NCI-H1092 (cell line): ENCODE results near the gene KANSL3.
"Not testable (repeated sequence)": the region's sequence is repeated elsewhere in the genome, so short reads cannot be mapped to it uniquely, and the experiment has no call there.

Experiments
- DNase-seq: peaks from one replicate; lab custom pipeline; 2025; lab: John Stamatoyannopoulos, UW

The KANSL3 gene

DNA sequence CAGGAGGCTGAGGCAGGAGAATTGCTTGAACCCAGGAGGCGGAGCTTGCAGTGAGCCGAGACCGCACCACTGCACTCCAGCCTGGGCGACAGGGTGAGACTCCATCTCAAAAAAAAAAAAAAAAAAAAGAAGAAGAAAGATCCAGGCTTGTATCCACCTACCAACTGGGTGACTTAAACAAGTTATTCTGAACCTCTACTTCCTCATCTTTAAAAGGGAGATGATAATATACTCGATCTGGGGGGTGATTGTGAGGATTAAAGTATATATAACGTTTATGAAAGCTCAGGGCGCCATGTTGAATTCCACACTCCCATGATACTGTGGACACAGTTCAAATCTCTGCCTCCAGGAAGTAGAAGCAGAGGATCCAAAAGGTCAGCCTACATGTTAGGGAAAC, 16.7 kb upstream of the KANSL3 start:
- not testable (repeated sequence) for DNase-seq

DNA sequence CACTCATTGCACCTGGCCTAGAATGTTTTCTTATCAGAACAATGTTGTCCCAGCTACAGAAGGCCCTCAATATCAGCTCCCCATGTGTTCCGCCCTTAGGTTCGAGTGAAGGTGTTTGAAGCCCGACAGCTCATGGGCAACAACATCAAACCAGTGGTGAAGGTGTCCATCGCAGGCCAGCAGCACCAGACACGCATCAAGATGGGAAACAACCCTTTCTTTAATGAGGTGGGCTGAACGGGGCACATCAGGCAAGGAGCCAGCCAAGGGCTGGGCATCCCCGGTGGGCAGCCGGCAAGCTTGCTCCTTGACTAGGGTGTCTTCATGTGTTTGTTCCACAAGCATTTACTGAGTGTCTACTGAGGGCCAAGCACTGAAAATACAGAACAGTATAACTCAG, 13.7 kb upstream of the KANSL3 start:
- DNase-seq: no peak

DNA sequence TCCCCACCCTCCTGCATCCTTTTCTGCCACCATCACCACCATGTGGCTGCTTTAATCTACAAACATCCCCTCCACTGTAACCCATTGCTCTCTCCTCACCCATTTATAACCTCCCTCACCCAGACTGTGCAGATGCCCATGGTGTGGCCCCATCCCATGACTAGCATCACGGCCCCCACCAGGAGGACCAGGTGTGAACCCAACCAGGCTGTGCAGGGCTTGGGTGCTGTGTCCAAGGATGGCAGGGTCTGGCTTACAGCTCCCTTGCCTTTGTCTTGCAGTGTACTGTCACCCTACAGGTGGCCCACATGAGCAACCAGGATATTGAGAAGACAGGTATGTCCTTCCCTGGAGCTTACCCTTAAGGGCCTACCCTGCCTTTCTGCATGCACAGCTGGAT, 11.2 kb upstream of the KANSL3 start:
- DNase-seq: no peak

DNA sequence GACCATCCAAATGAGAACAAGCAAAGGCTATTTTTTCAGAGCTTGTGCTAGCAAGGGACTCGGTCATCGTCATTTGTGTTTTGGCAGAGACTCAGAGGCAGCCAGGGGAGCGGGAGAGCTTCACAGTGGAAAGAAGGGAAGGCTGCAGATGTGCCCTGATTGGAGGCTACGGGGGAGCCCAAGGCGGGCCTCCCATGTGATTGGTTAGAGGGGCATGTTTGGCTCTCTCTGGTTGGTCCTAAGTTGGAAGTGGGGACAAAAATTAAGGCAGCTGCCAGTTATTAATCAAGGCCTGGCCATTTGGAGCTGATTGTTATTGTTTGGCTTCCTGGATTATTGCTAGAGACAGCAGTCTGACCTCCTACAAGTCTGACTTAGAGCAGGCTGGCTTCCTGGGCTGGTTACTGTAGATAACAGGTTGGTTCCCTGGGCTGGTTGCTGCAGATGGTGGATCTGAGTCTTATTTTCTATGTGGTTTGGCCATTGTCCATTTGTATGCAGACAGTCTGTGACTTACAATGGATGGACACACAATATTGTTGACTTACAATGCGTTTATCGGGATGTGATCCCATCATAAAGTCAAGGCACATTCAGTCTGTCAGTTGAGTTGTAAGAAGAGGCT, 10.3 kb upstream of the KANSL3 start:
- no peak for DNase-seq

DNA sequence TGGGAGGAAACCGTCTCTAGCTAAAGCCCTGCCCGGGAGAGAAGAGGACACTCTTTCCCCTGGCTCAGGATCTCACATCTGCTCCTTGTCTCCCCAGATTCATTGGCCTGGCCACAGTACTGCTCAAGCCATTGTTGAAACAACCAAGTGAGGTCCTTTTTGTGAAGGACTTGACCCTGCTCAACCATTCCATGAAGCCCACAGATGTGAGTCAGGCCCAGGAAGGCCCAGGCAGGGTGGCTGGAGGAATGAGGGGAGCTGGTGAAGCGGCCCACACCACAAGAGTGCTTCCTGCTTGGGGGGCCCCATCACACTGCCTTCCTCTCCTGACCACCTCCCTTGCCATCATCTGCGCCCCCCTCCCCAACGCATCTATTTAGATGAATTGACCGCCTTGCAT, 9.6 kb upstream of the KANSL3 start:
- DNase-seq: no peak

DNA sequence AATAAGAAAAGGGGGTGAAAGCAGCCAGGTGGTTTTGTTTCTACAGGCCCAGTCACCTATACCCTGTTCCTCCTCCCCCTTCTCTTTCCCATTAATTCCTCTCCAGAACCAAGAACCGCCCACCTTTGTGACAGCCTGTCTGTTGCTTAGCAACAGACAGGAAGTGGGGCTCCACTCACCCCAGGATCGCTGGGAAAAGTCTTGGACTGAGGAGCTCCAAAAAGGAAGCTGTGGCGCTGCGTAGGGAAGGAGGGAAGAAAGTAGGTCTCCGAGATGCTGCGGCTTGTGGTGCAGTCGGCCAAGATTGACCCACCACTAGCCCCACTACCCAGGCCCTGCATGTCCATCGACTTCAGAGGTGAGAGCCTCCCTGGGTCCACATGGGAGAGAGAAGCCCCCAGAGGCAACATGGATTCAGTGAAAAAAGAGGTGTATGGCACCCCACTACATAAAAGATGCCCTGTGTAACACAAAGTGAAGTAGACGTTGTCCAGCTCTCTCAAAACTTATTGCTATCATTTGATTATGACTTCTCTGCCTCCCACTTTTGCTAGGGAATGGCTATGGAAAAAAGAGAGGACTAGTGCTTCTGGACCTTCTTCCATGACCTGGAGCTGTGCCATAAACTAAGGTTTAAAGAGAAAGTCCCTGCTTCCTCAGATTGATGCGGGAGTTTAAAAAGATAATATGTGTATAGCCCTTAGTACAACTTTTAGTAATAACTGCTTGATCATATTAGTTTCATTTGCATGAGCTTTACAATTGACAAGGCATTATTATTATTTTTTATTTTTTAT, 4.7 kb upstream of the KANSL3 start, which contains the start of gene FER1L5:
Gene FER1L5 (plus strand): TSS at position 201 of the 797 bp plus-strand sequence. CDS start 73 bp downstream, at position 274.
- no peak for DNase-seq

DNA sequence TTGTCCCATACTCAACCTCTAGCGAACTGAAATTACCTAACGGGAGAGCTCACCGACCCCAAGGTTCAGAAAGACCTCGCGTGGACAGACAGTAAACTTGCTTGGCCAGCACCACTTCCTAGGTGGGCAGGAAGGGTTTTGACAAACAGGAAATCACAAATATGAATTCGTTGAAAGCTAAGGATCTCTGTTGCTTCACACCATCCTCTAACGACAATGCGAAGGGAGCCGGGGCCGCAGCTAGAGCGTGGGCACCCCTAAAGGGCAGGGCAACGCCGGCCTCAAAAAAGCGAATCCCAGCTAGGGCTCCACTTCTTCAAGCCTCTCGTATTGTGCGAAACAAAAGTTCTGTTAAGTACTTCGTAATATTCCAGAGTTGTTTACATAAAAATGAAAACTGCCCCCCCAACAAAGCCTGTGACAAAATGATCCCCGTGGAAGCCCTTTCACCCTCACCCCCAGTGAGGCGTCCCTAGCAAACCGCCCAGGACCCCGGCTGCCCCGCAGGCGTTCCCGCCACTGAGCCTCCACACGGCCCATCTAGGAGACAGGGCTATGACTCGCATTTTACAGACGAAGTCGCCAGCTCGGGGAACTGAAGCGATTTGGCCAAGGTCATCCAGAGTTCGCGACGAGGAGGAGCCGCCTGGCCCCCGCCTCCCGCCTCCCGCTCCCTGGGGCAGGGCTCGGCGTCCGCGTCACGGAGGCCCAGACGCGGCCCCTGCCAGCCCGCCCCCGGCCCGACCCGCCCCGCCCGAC, 548 bp downstream of the KANSL3 start:
- DNase-seq: peak; percentile 31

DNA sequence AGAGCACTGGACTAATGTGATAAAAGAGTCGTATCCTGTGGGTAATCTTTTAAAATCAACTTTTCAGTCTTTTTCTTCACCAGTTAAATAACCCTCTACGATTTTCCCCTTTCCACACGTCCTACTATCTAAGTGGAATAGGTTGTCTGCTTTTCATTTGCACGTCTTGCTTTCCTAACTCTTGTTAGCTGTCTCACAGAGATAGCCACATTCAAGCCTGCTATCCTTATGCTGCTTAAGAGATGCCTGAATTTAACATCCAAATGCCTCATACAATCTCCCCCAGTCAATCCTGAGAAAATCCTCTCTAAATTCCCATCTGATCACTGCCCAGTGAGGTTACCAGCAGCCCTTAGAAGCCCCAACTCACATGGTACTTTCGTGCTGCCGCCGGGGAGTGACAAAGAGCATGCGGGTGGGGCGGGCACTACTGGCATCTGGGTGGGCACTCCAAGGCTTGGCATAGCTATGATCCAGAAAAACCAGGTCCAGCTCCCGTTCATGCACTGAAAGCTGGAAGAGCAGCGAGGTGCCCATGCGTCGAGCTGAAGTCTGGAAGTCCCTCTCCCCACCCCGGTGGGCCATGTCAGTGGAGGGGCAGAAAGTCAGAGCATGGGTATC, 1.5 kb downstream of the KANSL3 start:
- DNase-seq: no peak

DNA sequence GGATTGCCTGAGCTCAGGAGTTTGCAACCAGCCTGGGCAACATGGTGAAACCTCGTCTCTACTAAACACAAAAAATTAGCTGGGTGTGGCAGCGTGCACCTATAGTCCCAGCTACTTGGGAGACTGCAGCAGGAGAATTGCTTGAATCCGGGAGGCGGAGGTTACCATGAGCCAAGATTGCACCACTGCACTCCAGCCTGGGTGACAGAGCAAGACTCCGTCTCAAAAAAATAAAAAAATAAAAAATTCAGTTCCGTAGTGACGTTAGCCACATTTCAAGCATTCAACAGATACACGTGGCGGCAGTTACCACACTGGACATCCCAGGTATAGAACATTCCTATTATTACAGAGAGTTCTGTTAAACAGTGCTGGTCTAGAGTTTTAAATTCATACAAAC, 4.5 kb downstream of the KANSL3 start:
- no peak for DNase-seq

DNA sequence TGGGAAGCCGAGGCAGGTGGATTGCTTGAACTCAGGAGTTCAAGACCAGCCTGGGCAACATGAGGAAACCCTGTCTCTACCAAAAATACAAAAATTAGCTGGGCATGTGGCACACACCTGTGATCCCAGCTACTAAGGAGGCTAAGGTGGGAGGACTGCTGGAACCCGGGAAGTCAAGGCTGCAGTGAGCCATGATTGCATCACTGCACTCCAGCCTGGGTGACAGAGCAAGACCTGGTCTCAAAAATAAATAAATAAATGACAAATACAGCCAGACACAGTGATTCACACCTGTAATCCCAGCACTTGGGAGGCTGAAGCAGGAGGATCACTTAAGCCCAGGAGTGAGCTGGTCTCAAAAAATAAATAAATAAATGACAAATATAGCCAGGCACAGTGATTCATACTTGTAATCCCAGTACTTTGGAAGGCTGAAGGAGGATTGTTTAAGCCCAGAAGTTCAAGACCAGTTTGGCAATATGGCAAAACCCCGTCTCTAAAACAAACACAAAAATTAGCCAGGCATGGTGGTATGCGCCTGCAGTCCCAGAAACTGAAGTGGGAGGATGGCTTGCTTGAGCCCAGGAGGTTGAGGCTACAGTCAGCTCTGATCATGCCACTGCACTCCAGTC, 6.2 kb downstream of the KANSL3 start:
- DNase-seq: no peak

DNA sequence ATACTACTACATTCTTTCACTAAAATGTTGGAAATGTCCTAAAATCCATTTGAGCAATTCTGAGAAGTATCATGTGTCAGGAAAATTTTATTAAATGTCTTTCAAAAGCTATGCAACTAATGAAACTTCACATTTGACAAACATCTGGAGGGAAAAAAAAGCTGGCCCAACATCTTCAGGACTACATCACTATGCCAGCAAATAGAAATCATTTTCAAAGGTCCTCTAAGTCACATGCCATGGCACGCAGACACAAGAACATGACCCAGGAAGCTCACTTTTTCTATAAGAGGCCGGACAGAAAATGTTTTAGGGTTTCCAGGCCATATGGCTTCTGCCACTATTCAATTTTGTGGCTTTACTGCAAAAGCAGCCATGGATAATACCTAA, 11.6 kb downstream of the KANSL3 start:
- no peak for DNase-seq

DNA sequence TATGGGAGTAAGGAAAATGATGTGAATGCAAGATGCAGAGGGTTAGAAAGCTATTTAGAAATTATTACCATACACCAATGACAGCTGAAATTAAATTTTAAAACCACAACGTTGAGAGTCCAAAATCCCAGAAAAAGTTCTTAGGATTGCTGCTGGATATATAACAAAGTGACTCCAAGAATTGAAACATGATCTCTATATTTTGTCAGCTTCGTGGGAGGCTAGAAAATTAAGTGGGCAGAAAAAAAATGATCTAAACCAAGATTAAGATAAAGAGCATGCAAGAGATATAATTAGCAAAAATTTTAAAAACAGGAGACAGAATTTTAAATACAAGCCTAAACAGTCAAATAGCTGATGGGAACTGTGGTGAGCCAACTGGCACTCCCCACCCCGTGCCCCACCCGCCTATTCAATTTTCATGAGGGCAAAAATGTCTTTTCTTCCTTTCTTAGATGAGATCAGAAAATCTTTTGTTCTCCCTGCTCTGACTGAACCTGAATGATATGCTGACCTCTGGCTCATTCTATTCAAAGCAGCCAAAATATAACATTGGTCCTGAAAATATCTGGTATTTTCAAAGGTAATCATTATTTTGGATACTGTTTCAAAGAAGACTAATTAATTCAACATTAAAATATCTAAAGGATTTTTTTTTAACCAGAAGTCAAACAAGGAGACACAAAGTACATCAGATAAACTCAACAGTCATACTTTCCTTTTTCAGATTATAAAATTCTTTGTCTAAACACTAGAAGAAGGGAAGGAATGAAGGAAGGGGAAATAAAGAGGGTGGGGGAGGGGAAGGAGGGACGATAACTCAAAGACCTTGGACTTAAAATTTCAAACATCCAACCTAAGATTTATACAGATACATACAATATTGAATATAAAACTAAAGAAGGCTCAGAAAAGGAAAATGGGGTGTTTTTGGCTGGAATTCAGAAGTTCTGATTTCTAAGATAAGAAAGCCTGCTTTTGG, 12.2 kb downstream of the KANSL3 start:
- no peak for DNase-seq

DNA sequence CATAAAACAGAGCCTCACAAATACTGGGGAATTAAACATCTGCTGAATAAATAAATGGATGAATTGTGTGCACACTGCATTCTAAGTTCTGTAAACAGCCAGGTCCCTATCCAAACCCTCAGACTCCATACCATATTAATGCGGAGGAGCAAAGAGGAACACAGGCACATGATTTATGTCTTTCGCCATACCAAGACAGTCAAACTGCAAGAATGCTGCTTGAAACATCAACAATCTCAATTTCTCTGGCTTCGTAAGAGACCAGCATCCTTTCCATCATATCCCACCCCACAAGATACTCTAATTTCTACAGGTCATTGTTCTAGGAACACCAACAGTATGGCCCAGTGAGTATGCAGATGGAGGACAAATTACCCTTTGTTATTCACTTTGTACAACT, 15.0 kb downstream of the KANSL3 start:
- DNase-seq: no peak

DNA sequence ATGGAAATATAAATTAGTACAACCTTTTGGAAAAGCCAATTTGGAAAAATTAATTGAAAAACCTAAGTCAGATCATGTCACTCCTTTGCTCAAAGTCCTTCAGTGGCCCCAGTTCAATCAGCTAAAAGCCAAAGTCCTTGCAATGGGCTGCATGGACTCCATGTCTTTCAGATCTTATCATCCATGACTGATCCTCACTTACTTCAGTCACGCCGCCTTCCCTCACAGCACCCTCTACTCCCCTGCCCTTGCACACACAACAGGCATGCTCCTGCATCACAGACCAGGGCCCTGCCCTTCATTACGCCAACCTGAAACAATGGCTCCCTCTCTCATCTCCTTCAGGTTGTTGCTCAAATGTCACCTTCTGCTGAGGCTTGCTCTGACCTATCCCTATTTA, 15.6 kb downstream of the KANSL3 start:
- no peak for DNase-seq

DNA sequence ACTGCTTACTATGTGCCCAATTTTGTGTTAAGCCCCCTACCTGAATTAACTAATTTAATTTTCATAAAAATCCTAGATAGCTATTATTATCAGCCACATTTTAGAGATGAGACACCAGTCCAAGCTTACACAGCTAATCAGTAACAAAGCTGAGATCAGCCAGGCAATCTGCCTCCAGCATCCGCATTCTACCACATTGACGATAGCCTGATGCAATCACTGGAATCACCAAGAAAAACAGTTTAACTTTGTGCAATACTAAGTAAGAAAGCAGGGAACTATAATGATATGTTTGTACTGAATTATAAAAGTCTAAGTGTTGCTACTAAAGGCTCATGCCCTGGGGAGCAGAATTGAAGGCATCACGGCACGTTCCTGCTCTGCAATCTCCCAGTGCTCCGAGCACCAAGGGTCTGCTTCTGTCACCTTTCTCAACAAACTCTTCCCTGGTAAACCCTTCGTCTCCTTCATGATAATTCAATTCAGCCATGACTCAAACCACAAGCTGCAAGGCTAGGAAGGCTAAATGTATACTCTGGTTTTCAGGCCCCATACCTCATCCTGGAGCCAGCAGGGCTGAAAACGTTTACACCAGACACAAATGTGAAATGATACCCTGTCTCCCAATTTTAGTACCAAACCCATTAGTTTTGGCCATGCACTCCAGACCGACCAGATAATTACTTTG, 19.4 kb downstream of the KANSL3 start:
- no peak for DNase-seq

DNA sequence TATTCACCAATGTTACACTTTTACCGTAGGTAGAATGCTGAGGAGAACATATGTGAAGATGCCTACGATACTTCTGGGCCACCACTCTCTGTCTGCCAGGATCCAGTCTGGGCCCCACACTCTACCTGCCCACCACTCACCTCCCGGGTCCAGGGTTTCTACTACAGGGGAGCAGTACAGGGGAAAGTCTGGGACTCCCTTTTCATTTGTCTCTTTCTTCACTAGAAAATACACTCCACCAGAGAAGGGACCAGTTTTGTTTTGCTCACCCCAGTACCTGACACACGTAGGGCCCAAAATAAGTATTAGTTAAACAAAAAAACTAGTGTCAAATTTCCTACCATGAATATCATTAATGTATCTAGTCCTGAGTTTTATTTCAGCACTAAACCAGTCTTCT, 21.1 kb downstream of the KANSL3 start:
- DNase-seq: no peak

DNA sequence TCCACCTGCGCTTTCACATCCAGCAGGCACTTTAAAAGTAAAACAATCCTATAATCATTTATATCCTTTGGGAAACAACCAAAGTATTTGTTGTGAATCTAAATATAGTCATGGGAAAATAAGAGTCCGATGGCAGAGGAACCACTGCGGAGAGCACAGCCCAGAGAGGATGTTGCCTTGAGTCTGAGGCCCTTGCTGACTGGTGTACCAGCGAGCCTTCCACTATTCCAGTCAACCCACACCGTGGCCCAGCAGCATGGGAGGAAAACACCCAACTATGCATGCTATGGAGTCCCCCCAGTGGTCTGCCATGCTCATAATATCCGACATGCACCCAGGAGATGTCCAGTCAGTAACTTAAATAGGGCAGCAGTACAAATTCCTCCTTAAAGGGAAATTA, 21.6 kb downstream of the KANSL3 start:
- no peak for DNase-seq

DNA sequence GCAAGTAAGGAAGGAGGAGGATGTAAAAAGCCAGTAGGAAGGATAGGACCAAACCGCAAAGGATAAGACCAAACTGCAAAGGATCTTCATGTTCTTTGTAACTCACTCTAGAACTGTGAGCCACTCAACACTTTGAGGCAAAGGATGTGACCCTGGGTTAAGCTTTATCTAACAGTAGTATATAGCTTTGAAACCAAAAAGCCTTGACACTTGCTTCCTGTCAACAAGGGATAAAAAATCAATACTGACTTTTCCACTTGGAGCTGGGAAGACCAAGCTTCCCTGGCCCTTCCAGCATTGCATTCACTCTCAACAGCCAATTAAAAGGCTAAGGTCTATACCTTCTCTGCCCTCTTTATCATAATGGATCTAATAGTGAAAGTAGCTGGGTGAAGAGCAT, 22.0 kb downstream of the KANSL3 start:
- DNase-seq: no peak

DNA sequence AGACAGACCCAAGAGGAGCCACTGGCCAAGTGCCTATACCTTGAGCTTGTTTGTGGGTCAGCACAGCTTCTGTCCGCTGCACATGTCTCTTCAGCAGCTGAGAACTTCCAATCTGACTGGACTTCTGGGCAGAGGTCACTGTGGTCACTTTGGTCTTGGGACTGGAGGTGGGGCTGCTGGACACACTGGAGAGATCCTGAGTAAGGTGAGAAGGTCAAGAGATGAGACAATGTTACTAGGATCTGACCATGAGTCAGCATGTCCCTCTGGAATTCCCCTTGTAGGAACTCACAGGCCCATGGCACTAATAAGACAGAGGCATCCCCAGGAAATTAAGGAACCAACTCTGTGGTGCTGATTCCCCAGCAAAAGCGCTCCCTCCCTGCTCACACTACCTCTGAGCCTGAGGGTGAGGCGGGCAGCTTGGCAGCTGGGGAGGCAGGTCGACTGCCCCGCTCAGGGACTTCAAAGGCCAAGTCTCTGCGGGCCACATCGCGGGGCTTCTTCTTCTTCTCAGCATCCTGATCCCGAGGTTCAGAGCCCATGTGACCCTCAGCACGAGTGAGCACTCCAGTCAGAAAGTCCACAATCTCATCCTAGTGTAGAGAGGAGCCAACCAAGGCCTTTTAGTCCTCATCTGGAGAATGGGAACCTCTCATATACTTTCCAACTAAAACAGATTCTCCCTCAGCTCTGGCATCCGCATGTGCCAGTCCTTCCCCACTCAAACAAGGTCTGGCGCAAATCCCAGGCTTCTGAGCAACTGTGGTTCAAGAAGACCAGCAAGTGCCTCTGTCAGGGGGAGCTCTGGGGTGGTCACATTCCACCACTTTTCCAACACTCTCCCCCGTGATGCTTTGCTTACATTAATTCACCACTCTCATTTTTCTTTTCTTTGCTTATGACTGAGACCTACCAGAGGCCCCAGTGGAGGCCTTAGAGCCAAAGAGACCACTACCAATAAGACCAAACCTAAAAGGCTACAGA, 29.4 kb downstream of the KANSL3 start:
- no peak for DNase-seq
